ENCODE measurements around the gene GATA5.

GATA5 gene

GRCh38 chr20:62482974-62483373 is 7.2 kb upstream of the GATA5 start:
- DNase-seq (ENCODE audit: extremely low spot score) = no peak
- POLR2A ChIA-PET = no interaction called here
- CTCF ChIA-PET = no interaction called here
- TF ChIP-seq CTBP1 (IDR thresholded peaks at IDR 0.05; ENCODE audit: borderline replicate concordance) = no peak
- TF ChIP-seq L3MBTL2 (conservative IDR thresholded peaks at IDR 0.05) = no peak
- TF ChIP-seq PKNOX1 (IDR thresholded peaks at IDR 0.05) = no peak
- TF ChIP-seq SP1 (IDR thresholded peaks at IDR 0.05) = no peak
- no peak for TF ChIP-seq FOXA1 (IDR thresholded peaks at IDR 0.05)

GRCh38 chr20:62482146-62482809 is 6.5 kb upstream of the GATA5 start:
- CTCF ChIA-PET = no interaction called here
- POLR2A ChIA-PET = no interaction called here
- TF ChIP-seq FOXK2 (IDR thresholded peaks at IDR 0.05) (no peak), BHLHE40 (IDR thresholded peaks at IDR 0.05; ENCODE audit: borderline replicate concordance) (no peak), FOXA1 (IDR thresholded peaks at IDR 0.05) (no peak), SP1 (IDR thresholded peaks at IDR 0.05) (no peak), NFRKB (IDR thresholded peaks at IDR 0.05) (no peak), ELF4 (IDR thresholded peaks at IDR 0.05) (no peak), ZNF384 (IDR thresholded peaks at IDR 0.05) (no peak), PKNOX1 (IDR thresholded peaks at IDR 0.05) (no peak), ARNT (IDR thresholded peaks at IDR 0.05) (no peak), SUZ12 (IDR thresholded peaks at IDR 0.05) (no peak), HDGF (IDR thresholded peaks at IDR 0.05; ENCODE audit: borderline replicate concordance) (no peak), LEF1 (IDR thresholded peaks at IDR 0.05; ENCODE audit: borderline replicate concordance) (no peak), TARDBP (IDR thresholded peaks at IDR 0.05) (no peak), L3MBTL2 (conservative IDR thresholded peaks at IDR 0.05) (no peak), FOXM1 (IDR thresholded peaks at IDR 0.05; ENCODE audit: borderline replicate concordance) (no peak), CTBP1 (IDR thresholded peaks at IDR 0.05; ENCODE audit: borderline replicate concordance) (no peak)
- DNase-seq (ENCODE audit: extremely low spot score) = no peak

GRCh38 chr20:62481425-62482145 is 5.8 kb upstream of the GATA5 start:
- no peak for TF ChIP-seq FOXA1 (IDR thresholded peaks at IDR 0.05)
- TF ChIP-seq FOXK2 (IDR thresholded peaks at IDR 0.05) = no peak
- no peak for TF ChIP-seq SUZ12 (IDR thresholded peaks at IDR 0.05)
- TF ChIP-seq L3MBTL2 (conservative IDR thresholded peaks at IDR 0.05) = no peak
- CTCF ChIA-PET = no interaction called here
- DNase-seq (ENCODE audit: extremely low spot score) = no peak
- POLR2A ChIA-PET = interaction anchor here (1.3 kb wide), 1 partner anchor 9 kb away, joined by 3 read pairs; no protein-coding TSS in a partner anchor

GRCh38 chr20:62480318-62480717 is 4.5 kb upstream of the GATA5 start:
- no peak for TF ChIP-seq FOXM1 (IDR thresholded peaks at IDR 0.05; ENCODE audit: borderline replicate concordance)
- no peak for TF ChIP-seq FOXK2 (IDR thresholded peaks at IDR 0.05)
- TF ChIP-seq NFRKB (IDR thresholded peaks at IDR 0.05) = no peak
- TF ChIP-seq ZNF384 (IDR thresholded peaks at IDR 0.05) = no peak
- no peak for TF ChIP-seq HDGF (IDR thresholded peaks at IDR 0.05; ENCODE audit: borderline replicate concordance)
- no peak for TF ChIP-seq CTBP1 (IDR thresholded peaks at IDR 0.05; ENCODE audit: borderline replicate concordance)
- no peak for TF ChIP-seq TARDBP (IDR thresholded peaks at IDR 0.05)
- no peak for TF ChIP-seq ELF4 (IDR thresholded peaks at IDR 0.05)
- TF ChIP-seq PKNOX1 (IDR thresholded peaks at IDR 0.05) = no peak
- TF ChIP-seq ARNT (IDR thresholded peaks at IDR 0.05) = no peak
- ChIA-PET CTCF (interaction anchor here (1.0 kb wide), 1 partner anchor 19 kb away, joined by 3 read pairs; no protein-coding TSS in a partner anchor), POLR2A (interaction anchor here (1.3 kb wide), 1 partner anchor 10 kb away, joined by 3 read pairs; no protein-coding TSS in a partner anchor)
- DNase-seq (ENCODE audit: extremely low spot score) = no peak

GRCh38 chr20:62479656-62480055 is 3.9 kb upstream of the GATA5 start:
- ChIA-PET POLR2A (no interaction called here), CTCF (interaction anchor here (1.9 kb wide), 1 partner anchor 137 kb away, joined by 6 read pairs; no protein-coding TSS in a partner anchor)
- TF ChIP-seq ELF4 (IDR thresholded peaks at IDR 0.05) (no peak), FOXA1 (IDR thresholded peaks at IDR 0.05) (no peak), ARNT (IDR thresholded peaks at IDR 0.05) (no peak), SP1 (IDR thresholded peaks at IDR 0.05) (no peak), NFRKB (IDR thresholded peaks at IDR 0.05) (no peak), L3MBTL2 (conservative IDR thresholded peaks at IDR 0.05) (no peak), SUZ12 (IDR thresholded peaks at IDR 0.05) (no peak), ZNF384 (IDR thresholded peaks at IDR 0.05) (no peak), HDGF (IDR thresholded peaks at IDR 0.05; ENCODE audit: borderline replicate concordance) (no peak), LEF1 (IDR thresholded peaks at IDR 0.05; ENCODE audit: borderline replicate concordance) (no peak)
- no peak for DNase-seq (ENCODE audit: extremely low spot score)

- POLR2A ChIA-PET = no interaction called here
- CTCF ChIA-PET = interaction anchor here (1.4 to 1.9 kb wide), 2 partner anchors 12 to 138 kb away, joined by 6 to 8 read pairs; no protein-coding TSS in a partner anchor
- DNase-seq (ENCODE audit: extremely low spot score) = no peak
- TF ChIP-seq ARNT (IDR thresholded peaks at IDR 0.05) = no peak
- TF ChIP-seq ZNF384 (IDR thresholded peaks at IDR 0.05) = no peak
- no peak for TF ChIP-seq BHLHE40 (IDR thresholded peaks at IDR 0.05; ENCODE audit: borderline replicate concordance)
- no peak for TF ChIP-seq L3MBTL2 (conservative IDR thresholded peaks at IDR 0.05)
- no peak for TF ChIP-seq FOXM1 (IDR thresholded peaks at IDR 0.05; ENCODE audit: borderline replicate concordance)
- no peak for TF ChIP-seq FOXA1 (IDR thresholded peaks at IDR 0.05)
- no peak for TF ChIP-seq SP1 (IDR thresholded peaks at IDR 0.05)
- TF ChIP-seq FOXK2 (IDR thresholded peaks at IDR 0.05) = no peak
- no peak for TF ChIP-seq SUZ12 (IDR thresholded peaks at IDR 0.05)
- TF ChIP-seq TARDBP (IDR thresholded peaks at IDR 0.05) = no peak
- no peak for TF ChIP-seq ELF4 (IDR thresholded peaks at IDR 0.05)
- TF ChIP-seq NFRKB (IDR thresholded peaks at IDR 0.05) = no peak
- TF ChIP-seq PKNOX1 (IDR thresholded peaks at IDR 0.05) = no peak
- TF ChIP-seq CTBP1 (IDR thresholded peaks at IDR 0.05; ENCODE audit: borderline replicate concordance) = no peak
- no peak for TF ChIP-seq LEF1 (IDR thresholded peaks at IDR 0.05; ENCODE audit: borderline replicate concordance)
- no peak for TF ChIP-seq HDGF (IDR thresholded peaks at IDR 0.05; ENCODE audit: borderline replicate concordance)
Measured at GRCh38 chr20:62479156-62479555, 3.4 kb upstream of the GATA5 start.

Measured in HEK293T (cell line).